K562 (cell line): ENCODE measurements around the gene CMTM4. TPM values are rescaled to one million over a fixed set of nuclear protein-coding genes. Genes with fewer than 3 reads are reported as not detected.

ENCODE experiments used
- ARID2 ChIP-seq: fragments of 450-650 bp; IDR thresholded peaks from 2 replicates; pipeline ENCODE4 v1.6.1; 2017; ENCODE audit warnings: antibody characterized with exemption, mild to moderate bottlenecking
- BCOR ChIP-seq: fragments of 450-650 bp; IDR thresholded peaks from 2 replicates; pipeline ENCODE4 v1.6.1; 2016
- CCNT2 ChIP-seq: IDR thresholded peaks from 2 replicates; pipeline ENCODE4 v1.6.1; 2011; ENCODE audit warnings: borderline replicate concordance, low read depth, mild to moderate bottlenecking, moderate library complexity, mixed read lengths, low read length; ENCODE audit not compliant: insufficient read length; ENCODE audit errors: extremely low read depth
- CEBPB ChIP-seq: fragments of 450-650 bp; IDR thresholded peaks from 2 replicates; pipeline ENCODE4 v1.6.1; 2016; ENCODE audit warnings: missing genetic modification characterization, missing compliant biosample characterization
- CHD4 ChIP-seq: fragments of 200-600 bp; sonication (generic); IDR thresholded peaks from 3 replicates; pipeline ENCODE4 v1.6.1; 2012; ENCODE audit warnings: low read depth, mild to moderate bottlenecking, mixed read lengths, low read length, inconsistent platforms; ENCODE audit not compliant: insufficient read depth, insufficient replicate concordance, poor library complexity, severe bottlenecking
- CREB1 ChIP-seq, 2 experiments: sonication (generic) in 1 of 2; formaldehyde crosslinking in 1 of 2; IDR thresholded peaks; 2 replicates each; pipeline versions ENCODE4 v1.6.1 to v1.8.0; 2012 to 2022; ENCODE audit warnings: inconsistent platforms in 1 of 2, mild to moderate bottlenecking in 1 of 2, missing genetic modification reagents in 1 of 2, moderate library complexity in 1 of 2
- DLX4 ChIP-seq: fragments of 250-450 bp; sonication (Bioruptor Pico); IDR thresholded peaks from 2 replicates; pipeline ENCODE4 v1.6.1; 2021; ENCODE audit warnings: mild to moderate bottlenecking
- HNRNPLL ChIP-seq: fragments of 200-400 bp; formaldehyde crosslinking; IDR thresholded peaks from 2 replicates; pipeline ENCODE4 v1.6.1; 2017; ENCODE audit warnings: low read length, low read depth, mild to moderate bottlenecking; ENCODE audit not compliant: poor library complexity, severe bottlenecking
- KLF16 ChIP-seq: IDR thresholded peaks from 2 replicates; pipeline ENCODE4 v1.6.1; 2016; ENCODE audit warnings: antibody characterized with exemption
- LCOR ChIP-seq: sonication (generic); formaldehyde crosslinking; IDR thresholded peaks from 2 replicates; pipeline ENCODE4 v1.8.0; 2022; ENCODE audit warnings: mild to moderate bottlenecking, missing genetic modification reagents
- RCOR1 ChIP-seq, 2 experiments: IDR thresholded peaks; 2 replicates each; pipeline ENCODE4 v1.6.1; 2012; ENCODE audit warnings: low read depth in 2 of 2, low read length in 2 of 2, borderline replicate concordance in 1 of 2, improper control_type of control experiment in 1 of 2
- SMARCB1 ChIP-seq: IDR thresholded peaks from 2 replicates; pipeline ENCODE4 v1.6.1; 2011; ENCODE audit warnings: improper control_type of control experiment, low read depth; ENCODE audit not compliant: insufficient read length
- SOX6 ChIP-seq: fragments of 450-650 bp; IDR thresholded peaks from 2 replicates; pipeline ENCODE4 v1.6.1; 2014; ENCODE audit warnings: mild to moderate bottlenecking
- UBTF ChIP-seq, 2 experiments: IDR thresholded peaks; 2 replicates each; pipeline ENCODE4 v1.6.1; 2012; ENCODE audit warnings: improper control_type of control experiment in 2 of 2, low read depth in 2 of 2, low read length in 2 of 2, borderline replicate concordance in 1 of 2
- ZNF140 ChIP-seq: fragments of 250-450 bp; sonication (Bioruptor Pico); IDR thresholded peaks from 2 replicates; pipeline ENCODE4 v1.8.0; 2021; ENCODE audit warnings: moderate library complexity, mild to moderate bottlenecking, inconsistent platforms
- ZNF561 ChIP-seq: fragments of 450-650 bp; formaldehyde crosslinking; conservative IDR thresholded peaks from 2 replicates; pipeline ENCODE4 v1.4.0; 2020; ENCODE audit warnings: mild to moderate bottlenecking, moderate library complexity
- polyA plus RNA-seq, 8 experiments: library from polyadenylated mRNA; depleted of rRNA in 4 of 8; stranded (reverse) in 5 of 8; unstranded in 3 of 8; fragments of >200 nt; fragmentation: Nextera tagmentation in 2 of 8; fragmentation: Illumina TruSeq in 1 of 8; extraction: Ambion mirVana in 2 of 8; extraction: Trizol in 1 of 8; gene quantifications; 2 replicates each; pipeline versions ENCODE4 v1.2.1 to v1.2.3, GENCODE V29; 2011 to 2014; ENCODE audit warnings: inconsistent platforms in 1 of 8, missing spikeins in 1 of 8
- total RNA-seq, 7 experiments: library from RNA; depleted of rRNA in 6 of 7; stranded (reverse); fragments of >200 nt in 6 of 7; fragmentation: Illumina TruSeq in 2 of 7; extraction: Trizol in 2 of 7; gene quantifications; 2 replicates each; pipeline versions ENCODE4 v1.2.1 to v1.2.3, GENCODE V29; 2011 to 2021; ENCODE audit warnings: low replicate concordance in 1 of 7
- TF ChIP-seq, protein P1 (sequence below): fragments of 200-800 bp; sonication (Bioruptor generic); IDR thresholded peaks from 2 replicates; pipeline ENCODE4 v1.6.1; 2016; ENCODE audit warnings: missing genetic modification characterization, missing compliant biosample characterization

CMTM4 gene
- total and polyA plus RNA-seq, 9 of the 15 experiments (the other 6 are each of a cell fraction or from before 2014, with no cell fraction given) = 2.0 to 21.3 (median 12.5) TPM

DNA sequence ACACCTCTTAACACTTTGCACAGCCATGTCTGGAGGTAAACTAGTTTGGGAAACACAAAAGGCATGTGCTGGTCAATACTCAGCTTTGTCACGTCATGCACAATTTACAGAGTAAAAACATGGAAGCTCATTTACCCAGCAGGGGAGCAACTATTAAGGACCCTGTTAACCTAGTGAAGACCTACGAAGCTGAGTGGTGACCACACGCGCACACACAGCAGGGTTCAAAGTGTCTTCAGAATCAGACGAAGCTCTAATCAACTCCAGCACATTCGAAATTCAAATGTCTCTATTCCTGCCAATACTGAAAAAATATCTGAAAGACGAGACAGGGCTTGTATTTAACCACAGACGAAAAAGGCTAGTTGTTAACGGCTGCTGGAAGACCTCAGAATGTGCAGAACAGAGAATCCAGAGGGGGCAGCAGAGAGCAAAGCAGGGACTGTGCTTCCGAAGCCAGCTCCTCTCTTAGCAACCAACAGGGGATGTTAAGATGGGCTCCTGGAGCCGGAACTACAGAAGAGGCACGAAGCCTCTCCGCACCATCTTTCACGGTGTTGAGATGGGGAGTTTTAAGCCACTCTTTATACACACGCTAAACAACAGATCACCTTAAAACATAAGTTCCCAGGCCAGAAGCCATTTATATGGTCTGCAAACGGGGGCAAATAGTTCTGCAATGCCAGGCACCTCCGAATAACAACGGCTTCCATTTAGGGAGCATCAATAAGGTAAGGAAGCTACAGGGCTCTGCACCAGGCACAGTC is 45.7 kb downstream of the CMTM4 start (continued):
- TF ChIP-seq ARID2 (peak; percentile 79), DLX4 (CRISPR knock-in tag) (no peak), HNRNPLL (no peak), KLF16 (peak; percentile 60; the same call in 1 of the 2 replicates), ZNF561 (no peak), UBTF (IDR thresholded peaks at IDR 0.05; ENCODE audit: borderline replicate concordance in 1 of 2, low read depth in 2 of 2, low read length in 2 of 2) (no peak), BCOR (no peak), ZNF140 (CRISPR knock-in tag) (no peak), SMARCB1 (no peak), SOX6 (0 out of 2 replicates have a peak, but pooled peaks have one; percentile 29), CHD4 (no peak), CREB1 (IDR thresholded peaks at IDR 0.05) (no peak), CREB1 (CRISPR knock-in tag; IDR thresholded peaks at IDR 0.05) (no peak), LCOR (CRISPR knock-in tag) (no peak), RCOR1 (IDR thresholded peaks at IDR 0.05; ENCODE audit: borderline replicate concordance in 1 of 2, low read depth in 2 of 2, low read length in 2 of 2) (peak in 1 of 2 experiments; percentile 66; a peak in 1 of 4 replicates), CEBPB (tag) (no peak), CCNT2 (no peak)
- TF ChIP-seq, protein P1, sequence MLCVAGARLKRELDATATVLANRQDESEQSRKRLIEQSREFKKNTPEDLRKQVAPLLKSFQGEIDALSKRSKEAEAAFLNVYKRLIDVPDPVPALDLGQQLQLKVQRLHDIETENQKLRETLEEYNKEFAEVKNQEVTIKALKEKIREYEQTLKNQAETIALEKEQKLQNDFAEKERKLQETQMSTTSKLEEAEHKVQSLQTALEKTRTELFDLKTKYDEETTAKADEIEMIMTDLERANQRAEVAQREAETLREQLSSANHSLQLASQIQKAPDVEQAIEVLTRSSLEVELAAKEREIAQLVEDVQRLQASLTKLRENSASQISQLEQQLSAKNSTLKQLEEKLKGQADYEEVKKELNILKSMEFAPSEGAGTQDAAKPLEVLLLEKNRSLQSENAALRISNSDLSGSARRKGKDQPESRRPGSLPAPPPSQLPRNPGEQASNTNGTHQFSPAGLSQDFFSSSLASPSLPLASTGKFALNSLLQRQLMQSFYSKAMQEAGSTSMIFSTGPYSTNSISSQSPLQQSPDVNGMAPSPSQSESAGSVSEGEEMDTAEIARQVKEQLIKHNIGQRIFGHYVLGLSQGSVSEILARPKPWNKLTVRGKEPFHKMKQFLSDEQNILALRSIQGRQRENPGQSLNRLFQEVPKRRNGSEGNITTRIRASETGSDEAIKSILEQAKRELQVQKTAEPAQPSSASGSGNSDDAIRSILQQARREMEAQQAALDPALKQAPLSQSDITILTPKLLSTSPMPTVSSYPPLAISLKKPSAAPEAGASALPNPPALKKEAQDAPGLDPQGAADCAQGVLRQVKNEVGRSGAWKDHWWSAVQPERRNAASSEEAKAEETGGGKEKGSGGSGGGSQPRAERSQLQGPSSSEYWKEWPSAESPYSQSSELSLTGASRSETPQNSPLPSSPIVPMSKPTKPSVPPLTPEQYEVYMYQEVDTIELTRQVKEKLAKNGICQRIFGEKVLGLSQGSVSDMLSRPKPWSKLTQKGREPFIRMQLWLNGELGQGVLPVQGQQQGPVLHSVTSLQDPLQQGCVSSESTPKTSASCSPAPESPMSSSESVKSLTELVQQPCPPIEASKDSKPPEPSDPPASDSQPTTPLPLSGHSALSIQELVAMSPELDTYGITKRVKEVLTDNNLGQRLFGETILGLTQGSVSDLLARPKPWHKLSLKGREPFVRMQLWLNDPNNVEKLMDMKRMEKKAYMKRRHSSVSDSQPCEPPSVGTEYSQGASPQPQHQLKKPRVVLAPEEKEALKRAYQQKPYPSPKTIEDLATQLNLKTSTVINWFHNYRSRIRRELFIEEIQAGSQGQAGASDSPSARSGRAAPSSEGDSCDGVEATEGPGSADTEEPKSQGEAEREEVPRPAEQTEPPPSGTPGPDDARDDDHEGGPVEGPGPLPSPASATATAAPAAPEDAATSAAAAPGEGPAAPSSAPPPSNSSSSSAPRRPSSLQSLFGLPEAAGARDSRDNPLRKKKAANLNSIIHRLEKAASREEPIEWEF = no peak
